A549 (cell line): Measurements from ENCODE around the gene FLACC1. TPM values are rescaled to one million over a fixed set of nuclear protein-coding genes. Genes with fewer than 3 reads are reported as not detected.

Experiments
- ATAC-seq, 2 experiments: fragments of 200-7000 bp in 1 of 2; fragments of >200 bp in 1 of 2; cut with Nextera tagmentation in 1 of 2; cut with Tn5 transposase in 1 of 2; 3 replicates each; pipeline versions ENCODE4 v1.8.0 to v1.9.1; 2018 to 2020; ENCODE audit warnings: mild to moderate bottlenecking in 1 of 2, moderate library complexity in 1 of 2
- CTCF ChIA-PET: fragments of 300-600 bp; sonication (Branson Sonifier 250); formaldehyde crosslinking; extraction: SDS; loops from one replicate; lab custom pipeline; 2021; ENCODE audit warnings: antibody characterized with exemption, inconsistent platforms; lab: Yijun Ruan, JAX
- POLR2A ChIA-PET: fragments of 350-600 bp; formaldehyde crosslinking; extraction: SDS; loops from one replicate; lab custom pipeline; 2021; ENCODE audit warnings: antibody characterized with exemption, inconsistent platforms; lab: Yijun Ruan, JAX
- DNase-seq, 2 experiments: peaks; one replicate each; pipeline versions ENCODE4 v3.0.0 to v3.0.0-alpha.2; 2011 to 2016; ENCODE audit warnings: low read depth in 1 of 2, low spot score in 1 of 2
- FAIRE-seq: peaks from 2 replicates; lab custom pipeline; 2011; peaks lifted over from hg19 to GRCh38; lab: Jason Lieb, UNC
- H3K27ac ChIP-seq, 2 experiments: fragments of >200 bp; sonication (Bioruptor Twin); formaldehyde crosslinking; 3 replicates each; pipeline ENCODE4 v1.5.1; 2016 to 2017
- H3K4me1 ChIP-seq: fragments of >200 bp; sonication (Bioruptor Twin); formaldehyde crosslinking; 3 replicates; pipeline ENCODE4 v1.6.1; 2016
- H3K4me2 ChIP-seq: fragments of >200 bp; sonication (Bioruptor Twin); formaldehyde crosslinking; 3 replicates; pipeline ENCODE4 v1.6.1; 2016
- H3K4me3 ChIP-seq: fragments of >200 bp; sonication (Bioruptor Twin); formaldehyde crosslinking; 3 replicates; pipeline ENCODE4 v1.5.1; 2016
- H3K9me3 ChIP-seq: fragments of >200 bp; sonication (Bioruptor Twin); formaldehyde crosslinking; 3 replicates; pipeline ENCODE4 v1.6.1; 2016
- BHLHE40 ChIP-seq: IDR thresholded peaks from 2 replicates; pipeline ENCODE4 v1.6.1; 2012; ENCODE audit warnings: low read depth, low read length, inconsistent platforms
- CEBPB ChIP-seq, 2 experiments: fragments of >200 bp in 1 of 2; sonication (Bioruptor Twin) in 1 of 2; formaldehyde crosslinking in 1 of 2; IDR thresholded peaks; 2 replicates each; pipeline ENCODE4 v1.6.1; 2012 to 2016
- ESRRA ChIP-seq: fragments of 150-350 bp; IDR thresholded peaks from 2 replicates; pipeline ENCODE4 v1.6.1; 2014; ENCODE audit warnings: mild to moderate bottlenecking, low read length, borderline replicate concordance
- FOSL2 ChIP-seq, 2 experiments: fragments of 450-650 bp in 1 of 2; fragments of >200 bp in 1 of 2; sonication (Bioruptor Twin) in 1 of 2; formaldehyde crosslinking; IDR thresholded peaks; 2 replicates each; pipeline versions ENCODE4 v1.5.0 to v1.6.1; 2016 to 2020; ENCODE audit warnings: mild to moderate bottlenecking in 1 of 2, moderate library complexity in 1 of 2
- HES2 ChIP-seq: fragments of >200 bp; sonication (Bioruptor Twin); formaldehyde crosslinking; IDR thresholded peaks from 2 replicates; pipeline ENCODE4 v1.6.1; 2016
- HEYL ChIP-seq: fragments of 250-450 bp; sonication (Bioruptor Pico); IDR thresholded peaks from 2 replicates; pipeline ENCODE4 v1.8.0; 2021; ENCODE audit warnings: mild to moderate bottlenecking, moderate library complexity
- HMGXB4 ChIP-seq: fragments of 250-450 bp; sonication (Bioruptor Pico); IDR thresholded peaks from 2 replicates; pipeline ENCODE4 v1.5.0; 2021; ENCODE audit warnings: mild to moderate bottlenecking, moderate library complexity, borderline replicate concordance
- KDM1A ChIP-seq: fragments of 200-600 bp; sonication (generic); IDR thresholded peaks from 2 replicates; pipeline ENCODE4 v1.6.1; 2016; ENCODE audit warnings: low read depth, mild to moderate bottlenecking
- PHF8 ChIP-seq: fragments of 200-600 bp; sonication (generic); IDR thresholded peaks from 2 replicates; pipeline ENCODE4 v1.6.1; 2016; ENCODE audit warnings: low read depth, mild to moderate bottlenecking, antibody characterized with exemption, moderate library complexity, borderline replicate concordance
- POLR2A ChIP-seq: IDR thresholded peaks from 2 replicates; pipeline ENCODE4 v1.6.1; 2012; ENCODE audit warnings: mild to moderate bottlenecking, low read length
- POLR2AphosphoS2 ChIP-seq: conservative IDR thresholded peaks from 2 replicates; pipeline ENCODE4 v1.6.1; 2012; ENCODE audit warnings: low read length, improper control_type of control experiment, inconsistent platforms
- RNF2 ChIP-seq: fragments of 200-600 bp; sonication (generic); IDR thresholded peaks from 2 replicates; pipeline ENCODE4 v1.6.1; 2016; ENCODE audit warnings: low read depth, mild to moderate bottlenecking, antibody characterized with exemption, moderate library complexity, borderline replicate concordance
- SREBF2 ChIP-seq: fragments of 450-650 bp; IDR thresholded peaks from 2 replicates; pipeline ENCODE4 v1.6.1; 2014; ENCODE audit warnings: mild to moderate bottlenecking, moderate library complexity
- ZFP36 ChIP-seq: fragments of 450-650 bp; IDR thresholded peaks from 2 replicates; pipeline ENCODE4 v1.6.1; 2014; ENCODE audit warnings: borderline replicate concordance; ENCODE audit not compliant: partially characterized antibody
- ZSCAN20 ChIP-seq: fragments of 250-450 bp; sonication (Bioruptor Pico); IDR thresholded peaks from 2 replicates; pipeline ENCODE4 v1.8.0; 2022; ENCODE audit warnings: mild to moderate bottlenecking, moderate library complexity
- WGBS: methylation state at CpG from one replicate; pipeline ENCODE4 v1.1.6; 2017; ENCODE audit errors: missing lambda C conversion rate; 5-methylcytosine and 5-hydroxymethylcytosine counted together
- polyA plus RNA-seq, 4 experiments: library from polyadenylated mRNA; depleted of rRNA in 3 of 4; stranded (reverse); fragments of >200 nt; fragmentation: RNase III in 1 of 4; extraction: RNeasy Plus Mini Kit Qiagen cat#74134 plus additional on column Dnase treatment in 1 of 4; gene quantifications; 2 replicates in 3 of 4; 3 replicates in 1 of 4; pipeline ENCODE4 v1.2.3, GENCODE V29; 2011 to 2017
- TF ChIP-seq, protein P1 (sequence below): IDR thresholded peaks from 2 replicates; pipeline ENCODE4 v1.6.1; 2012

Gene FLACC1
- polyA plus RNA-seq, 2 of the 4 experiments (the other 2 are of a cell fraction): 0.26 to 0.36 TPM

DNA sequence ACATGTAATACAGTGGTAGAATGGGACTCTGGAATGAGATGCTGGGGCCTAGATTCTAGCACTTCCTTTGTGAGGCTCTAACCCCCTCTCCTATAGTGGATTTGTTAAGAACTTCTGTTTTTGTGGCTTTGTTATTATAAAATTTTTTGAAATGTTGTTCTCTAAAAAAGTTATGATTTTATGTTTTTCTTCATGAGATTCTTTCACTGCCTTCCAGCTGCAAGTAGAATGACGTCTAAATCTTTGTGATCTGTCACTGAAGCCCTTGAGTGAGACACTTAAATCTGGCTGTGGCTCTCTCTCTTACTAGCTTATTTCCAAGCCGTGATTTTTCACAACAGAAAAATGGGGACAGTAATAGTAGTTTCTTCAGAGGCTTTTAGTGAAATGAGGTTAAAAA lies 95.2 kb downstream of the FLACC1 start (continued):
- TF ChIP-seq HMGXB4 (CRISPR knock-in tag) (no peak), HEYL (CRISPR knock-in tag) (no peak)
- TF ChIP-seq, protein P1, sequence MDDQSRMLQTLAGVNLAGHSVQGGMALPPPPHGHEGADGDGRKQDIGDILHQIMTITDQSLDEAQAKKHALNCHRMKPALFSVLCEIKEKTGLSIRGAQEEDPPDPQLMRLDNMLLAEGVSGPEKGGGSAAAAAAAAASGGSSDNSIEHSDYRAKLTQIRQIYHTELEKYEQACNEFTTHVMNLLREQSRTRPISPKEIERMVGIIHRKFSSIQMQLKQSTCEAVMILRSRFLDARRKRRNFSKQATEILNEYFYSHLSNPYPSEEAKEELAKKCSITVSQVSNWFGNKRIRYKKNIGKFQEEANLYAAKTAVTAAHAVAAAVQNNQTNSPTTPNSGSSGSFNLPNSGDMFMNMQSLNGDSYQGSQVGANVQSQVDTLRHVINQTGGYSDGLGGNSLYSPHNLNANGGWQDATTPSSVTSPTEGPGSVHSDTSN: no peak
- TF ChIP-seq, all 56 proteins: peak for 0

GRCh38 chr2:201261471-201261870 lies 95.7 kb downstream of the FLACC1 start:
- Histone ChIP-seq H3K9me3 (no peaks in the 10 kb centered on the region), H3K4me3 (no peak overlapping the region), H3K4me2 (peak overlapping the region; percentile 15; the same call in 1 of the 3 replicates), H3K27ac (no peak overlapping the region), H3K4me1 (peaks cover 34% of the 10 kb centered on the region)
- TF ChIP-seq ZSCAN20 (CRISPR knock-in tag): no peak
- no peak for TF ChIP-seq FOSL2 (IDR thresholded peaks at IDR 0.05)
- TF ChIP-seq FOSL2 (CRISPR knock-in tag; IDR thresholded peaks at IDR 0.05): no peak
- no peak for TF ChIP-seq RNF2
- no peak for TF ChIP-seq ZFP36
- no peak for TF ChIP-seq BHLHE40
- no peak for TF ChIP-seq ESRRA
- no peak for TF ChIP-seq HEYL (CRISPR knock-in tag)
- TF ChIP-seq POLR2AphosphoS2: no peak
- TF ChIP-seq SREBF2: no peak
- no peak for TF ChIP-seq POLR2A
- no peak for TF ChIP-seq PHF8
- TF ChIP-seq KDM1A: no peak
- TF ChIP-seq, protein P1: no peak
- CTCF ChIA-PET: interaction anchor here (0.6 kb wide), 1 partner anchor 514 kb away, joined by 3 read pairs; no protein-coding TSS in a partner anchor
- POLR2A ChIA-PET: no interaction called here
- ATAC-seq (no peak), DNase-seq (no peak), FAIRE-seq (no peak)
- WGBS: 95% methylated on average over 9 of the region's 9 CpGs

DNA sequence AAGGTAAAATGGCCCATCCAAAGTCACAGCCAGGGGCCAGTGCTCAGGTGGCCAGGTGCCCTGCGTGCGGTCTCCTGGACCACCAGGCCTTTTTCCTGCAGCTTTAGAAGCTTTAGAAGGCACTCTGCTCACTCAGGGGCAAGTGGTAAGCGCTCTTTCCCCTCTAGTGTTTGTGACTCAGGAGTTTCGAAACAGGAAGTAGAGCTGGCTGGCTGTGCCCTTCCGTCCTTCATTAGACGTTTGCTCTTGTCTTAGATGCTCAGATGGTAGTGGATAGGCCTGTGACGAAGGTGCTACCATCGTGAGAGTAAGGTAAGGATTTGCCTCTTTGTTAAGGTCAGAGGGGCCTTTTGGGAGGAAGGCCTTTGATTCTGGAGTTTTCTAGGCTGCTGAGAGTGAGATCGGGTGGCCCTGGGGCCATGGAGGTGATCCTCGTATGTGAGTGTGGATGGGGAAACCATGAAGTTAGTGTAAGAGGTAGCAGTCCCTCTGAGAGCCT lies 96.8 kb downstream of the FLACC1 start, which contains the start of gene CASP8:
Gene CASP8 (plus strand): TSS at position 235 of the 499 bp plus-strand sequence. CDS start 5,951 bp downstream, outside the sequence.
- 79% methylated on average over 10 of the region's 10 CpGs for WGBS
- POLR2A ChIA-PET: no interaction called here
- H3K4me2 ChIP-seq: peak within 1 kb of the TSS; percentile 98
- H3K4me3 ChIP-seq: peak within 1 kb of the TSS; percentile 59
- CTCF ChIA-PET: interaction anchor here (1.0 to 1.6 kb wide), 3 partner anchors 18 to 29 kb away, joined by 3 to 4 read pairs (median 3); no protein-coding TSS in a partner anchor
- no peak for FAIRE-seq
- TF ChIP-seq CEBPB (IDR thresholded peaks at IDR 0.05): peak in 1 of 2 experiments; percentile 58; a peak in 1 of 4 replicates
- no peak for TF ChIP-seq HES2
- H3K9me3 ChIP-seq: no peaks in the 10 kb centered on the region
- no peak for ATAC-seq
- peak within 1 kb of the TSS; percentile 77 to 93 for H3K27ac ChIP-seq
- peaks cover 40% of the 10 kb centered on the region for H3K4me1 ChIP-seq
- DNase-seq: peak in 1 of 2 experiments; percentile 37
